PC-9 (cell line): ENCODE results near the gene CLMN.

Experiments used
- CTCF ChIP-seq: fragments of 200-600 bp; sonication (generic); conservative IDR thresholded peaks from 2 replicates; pipeline ENCODE4 v1.6.1; 2017; ENCODE audit warnings: mixed run types, antibody characterized with exemption, mild to moderate bottlenecking, moderate library complexity
- EZH2 ChIP-seq: fragments of 200-600 bp; sonication (generic); IDR thresholded peaks from 2 replicates; pipeline ENCODE4 v1.8.0; 2017; ENCODE audit warnings: antibody characterized with exemption, low read depth

GRCh38 chr14:95163132-95163531, 156.6 kb downstream of the CLMN start:
- TF ChIP-seq CTCF (no peak), EZH2 (no peak)
